GM12873 (cell line): ENCODE results near the gene CCDC40.

Experiments used
- TF ChIP-seq, protein P1 (sequence below): IDR thresholded peaks from 2 replicates; pipeline ENCODE4 v1.5.1; 2012; ENCODE audit warnings: low read depth, mild to moderate bottlenecking, moderate library complexity, low read length, control low read depth; ENCODE audit not compliant: insufficient read depth; ENCODE audit errors: missing control alignments

The CCDC40 gene

GRCh38 chr17:80122026-80122575 is 85.7 kb downstream of the CCDC40 start:
- TF ChIP-seq, protein P1, sequence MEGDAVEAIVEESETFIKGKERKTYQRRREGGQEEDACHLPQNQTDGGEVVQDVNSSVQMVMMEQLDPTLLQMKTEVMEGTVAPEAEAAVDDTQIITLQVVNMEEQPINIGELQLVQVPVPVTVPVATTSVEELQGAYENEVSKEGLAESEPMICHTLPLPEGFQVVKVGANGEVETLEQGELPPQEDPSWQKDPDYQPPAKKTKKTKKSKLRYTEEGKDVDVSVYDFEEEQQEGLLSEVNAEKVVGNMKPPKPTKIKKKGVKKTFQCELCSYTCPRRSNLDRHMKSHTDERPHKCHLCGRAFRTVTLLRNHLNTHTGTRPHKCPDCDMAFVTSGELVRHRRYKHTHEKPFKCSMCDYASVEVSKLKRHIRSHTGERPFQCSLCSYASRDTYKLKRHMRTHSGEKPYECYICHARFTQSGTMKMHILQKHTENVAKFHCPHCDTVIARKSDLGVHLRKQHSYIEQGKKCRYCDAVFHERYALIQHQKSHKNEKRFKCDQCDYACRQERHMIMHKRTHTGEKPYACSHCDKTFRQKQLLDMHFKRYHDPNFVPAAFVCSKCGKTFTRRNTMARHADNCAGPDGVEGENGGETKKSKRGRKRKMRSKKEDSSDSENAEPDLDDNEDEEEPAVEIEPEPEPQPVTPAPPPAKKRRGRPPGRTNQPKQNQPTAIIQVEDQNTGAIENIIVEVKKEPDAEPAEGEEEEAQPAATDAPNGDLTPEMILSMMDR: no peak

DNA sequence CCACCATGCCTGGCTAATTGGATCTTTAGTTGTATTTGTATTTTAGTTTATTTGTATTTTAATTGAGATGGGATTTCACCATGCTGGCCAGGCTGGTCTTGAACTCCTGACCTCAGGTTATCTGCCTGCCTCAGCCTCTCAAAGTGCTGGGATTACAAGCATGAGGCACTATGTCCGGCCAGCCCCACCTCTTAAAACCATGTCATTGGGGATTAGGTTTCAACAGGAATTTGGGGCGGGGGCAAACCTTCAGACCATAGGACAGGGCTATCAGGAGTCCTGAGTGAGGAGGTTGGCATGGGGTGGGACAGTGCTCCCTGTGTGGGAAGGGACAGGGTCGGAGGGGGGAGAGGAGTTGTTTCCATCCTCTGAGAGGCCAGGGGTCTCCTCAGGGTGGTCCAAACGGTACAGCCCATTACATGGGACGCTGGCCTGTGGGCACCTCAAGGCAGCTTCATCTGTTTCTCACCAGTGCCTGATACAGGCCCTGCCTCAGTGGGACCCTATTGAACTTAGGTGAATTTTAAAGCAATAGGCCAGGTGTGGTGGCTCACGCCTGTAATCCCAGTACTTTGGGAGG is 86.6 kb downstream of the CCDC40 start:
- TF ChIP-seq, protein P1: no peak

DNA sequence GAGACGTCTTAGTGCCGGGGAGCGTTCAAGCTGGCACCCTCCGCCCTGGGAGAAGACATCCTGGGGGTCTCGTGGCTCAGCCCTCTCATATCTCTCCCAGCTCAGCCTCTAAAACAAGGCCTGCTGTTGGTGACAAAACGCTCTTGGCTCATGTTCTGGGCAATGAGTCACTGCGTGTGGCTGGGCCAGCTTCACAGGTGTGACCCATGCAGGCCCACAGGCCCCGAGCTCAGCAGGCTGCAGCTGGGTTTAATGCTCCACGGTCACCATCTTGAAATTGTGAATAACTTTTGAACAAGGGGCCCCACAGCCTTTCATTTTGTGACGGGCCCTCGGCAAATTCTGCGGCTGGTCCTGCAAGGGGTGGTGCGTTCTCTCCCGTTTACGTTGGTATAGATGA is 87.3 kb downstream of the CCDC40 start:
- TF ChIP-seq, protein P1: no peak

- TF ChIP-seq, protein P1: peak; percentile 51
Observed at GRCh38 chr17:80124351-80124981, 88.0 kb downstream of the CCDC40 start.

DNA sequence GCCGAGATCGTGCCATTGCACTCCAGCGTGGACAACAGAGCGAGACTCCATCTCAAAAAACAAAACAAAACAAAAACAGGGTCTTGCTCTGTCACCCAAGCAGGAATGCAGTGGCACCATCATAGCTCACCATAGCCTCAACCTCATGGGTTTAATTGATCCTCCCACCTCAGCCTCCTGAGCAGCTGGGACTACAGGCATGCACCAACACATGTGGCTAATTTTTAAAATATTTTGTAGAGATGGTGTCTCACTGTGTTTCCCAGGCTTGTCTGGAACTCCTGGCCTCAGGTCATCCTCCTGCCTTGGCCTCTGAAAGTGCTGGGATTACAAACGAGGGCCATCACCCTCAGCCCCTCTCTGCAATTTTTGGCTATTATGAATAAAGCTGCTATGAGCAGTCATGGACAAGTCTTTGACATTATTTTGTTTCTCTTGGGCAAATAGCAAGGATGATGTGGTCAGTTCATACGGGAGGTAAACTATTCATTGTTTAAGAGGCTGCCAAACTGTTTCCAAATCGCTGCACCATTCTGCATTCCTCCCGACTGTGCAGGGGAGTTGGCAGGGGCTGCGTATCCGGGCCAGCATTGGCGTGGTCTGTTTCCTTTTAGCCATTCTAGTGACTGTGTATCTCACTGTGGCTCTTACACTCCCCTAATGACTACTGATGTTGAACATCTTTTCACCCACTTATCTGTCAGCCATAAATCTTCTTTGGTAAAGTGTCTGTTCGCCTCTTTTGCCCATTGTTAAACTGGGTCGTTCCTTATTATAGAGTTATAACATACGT is 89.4 kb downstream of the CCDC40 start:
- TF ChIP-seq, protein P1: no peak

- TF ChIP-seq, protein P1: no peak
Observed at GRCh38 chr17:80126449-80126715, 89.9 kb downstream of the CCDC40 start.

- TF ChIP-seq, protein P1: no peak
Observed at GRCh38 chr17:80129006-80129565, 92.6 kb downstream of the CCDC40 start.
